VCaP (cell line): ENCODE results near the gene SERPING1.

Experiments used
- H3K27ac ChIP-seq: fragments of 450-650 bp; 2 replicates; pipeline ENCODE4 v1.5.1; 2017
- TF ChIP-seq, protein P1 (sequence below): fragments of 450-650 bp; conservative IDR thresholded peaks from 2 replicates; pipeline ENCODE4 v1.5.1; 2017; ENCODE audit warnings: mild to moderate bottlenecking, moderate library complexity

SERPING1 gene

DNA sequence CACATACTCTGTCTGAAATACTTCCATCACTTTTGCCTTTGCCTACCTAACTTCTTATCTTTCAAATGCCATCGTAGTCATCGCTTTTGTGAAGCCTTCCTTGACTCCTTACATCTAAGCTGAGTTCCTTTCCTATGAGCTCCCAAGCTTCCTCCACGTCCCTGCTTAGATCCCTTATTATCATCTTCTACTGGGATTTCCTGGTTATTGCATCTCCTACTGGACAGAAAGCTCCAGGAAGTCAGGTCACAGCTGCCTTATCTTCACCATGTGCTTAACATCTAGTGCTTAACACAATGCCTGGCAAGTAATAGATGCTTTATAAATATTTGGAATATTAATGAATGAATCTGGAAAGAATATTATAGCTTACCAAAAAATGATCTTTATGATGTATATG, 46.3 kb downstream of the SERPING1 start:
- TF ChIP-seq, protein P1, sequence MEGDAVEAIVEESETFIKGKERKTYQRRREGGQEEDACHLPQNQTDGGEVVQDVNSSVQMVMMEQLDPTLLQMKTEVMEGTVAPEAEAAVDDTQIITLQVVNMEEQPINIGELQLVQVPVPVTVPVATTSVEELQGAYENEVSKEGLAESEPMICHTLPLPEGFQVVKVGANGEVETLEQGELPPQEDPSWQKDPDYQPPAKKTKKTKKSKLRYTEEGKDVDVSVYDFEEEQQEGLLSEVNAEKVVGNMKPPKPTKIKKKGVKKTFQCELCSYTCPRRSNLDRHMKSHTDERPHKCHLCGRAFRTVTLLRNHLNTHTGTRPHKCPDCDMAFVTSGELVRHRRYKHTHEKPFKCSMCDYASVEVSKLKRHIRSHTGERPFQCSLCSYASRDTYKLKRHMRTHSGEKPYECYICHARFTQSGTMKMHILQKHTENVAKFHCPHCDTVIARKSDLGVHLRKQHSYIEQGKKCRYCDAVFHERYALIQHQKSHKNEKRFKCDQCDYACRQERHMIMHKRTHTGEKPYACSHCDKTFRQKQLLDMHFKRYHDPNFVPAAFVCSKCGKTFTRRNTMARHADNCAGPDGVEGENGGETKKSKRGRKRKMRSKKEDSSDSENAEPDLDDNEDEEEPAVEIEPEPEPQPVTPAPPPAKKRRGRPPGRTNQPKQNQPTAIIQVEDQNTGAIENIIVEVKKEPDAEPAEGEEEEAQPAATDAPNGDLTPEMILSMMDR, result no peak
- H3K27ac ChIP-seq, result no peak overlapping the region

- TF ChIP-seq, protein P1, result peak; percentile 96
- no peak overlapping the region for H3K27ac ChIP-seq
Observed at GRCh38 chr11:57644748-57645688, 47.5 kb downstream of the SERPING1 start.

GRCh38 chr11:57645689-57646085, 48.2 kb downstream of the SERPING1 start:
- TF ChIP-seq, protein P1, result no peak
- H3K27ac ChIP-seq, result no peak overlapping the region

DNA sequence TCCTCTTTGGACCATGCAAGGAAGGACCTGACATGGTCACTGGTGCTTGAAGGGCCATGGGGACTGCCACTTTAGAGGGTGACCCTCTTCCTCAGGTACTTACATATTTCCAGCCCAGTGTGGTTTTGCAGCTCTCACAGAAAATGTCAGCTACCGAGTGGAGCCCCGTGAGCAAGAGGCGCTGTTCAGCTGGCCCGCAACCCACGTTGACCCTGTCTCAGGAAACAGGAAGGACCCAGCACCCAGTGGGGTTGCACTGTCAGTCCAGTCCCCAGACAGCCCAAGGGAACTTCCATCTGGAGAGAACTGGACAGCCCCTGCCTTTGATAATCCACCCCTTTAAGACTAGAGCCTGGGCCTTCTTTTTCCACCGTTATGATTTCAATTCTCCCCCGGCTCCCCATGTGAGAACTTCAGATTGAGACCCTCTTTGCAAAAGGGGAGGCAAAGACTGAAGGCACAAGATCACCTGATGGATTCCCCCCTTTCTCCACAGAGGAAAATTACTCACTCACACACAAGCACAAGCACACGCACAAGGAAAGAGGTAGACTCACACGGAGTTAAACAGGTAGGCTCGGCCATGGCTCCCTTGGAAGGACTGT, 48.8 kb downstream of the SERPING1 start:
- no peak overlapping the region for H3K27ac ChIP-seq
- TF ChIP-seq, protein P1, result no peak

GRCh38 chr11:57646799-57647303, 49.4 kb downstream of the SERPING1 start:
- TF ChIP-seq, protein P1, result no peak
- no peak overlapping the region for H3K27ac ChIP-seq

DNA sequence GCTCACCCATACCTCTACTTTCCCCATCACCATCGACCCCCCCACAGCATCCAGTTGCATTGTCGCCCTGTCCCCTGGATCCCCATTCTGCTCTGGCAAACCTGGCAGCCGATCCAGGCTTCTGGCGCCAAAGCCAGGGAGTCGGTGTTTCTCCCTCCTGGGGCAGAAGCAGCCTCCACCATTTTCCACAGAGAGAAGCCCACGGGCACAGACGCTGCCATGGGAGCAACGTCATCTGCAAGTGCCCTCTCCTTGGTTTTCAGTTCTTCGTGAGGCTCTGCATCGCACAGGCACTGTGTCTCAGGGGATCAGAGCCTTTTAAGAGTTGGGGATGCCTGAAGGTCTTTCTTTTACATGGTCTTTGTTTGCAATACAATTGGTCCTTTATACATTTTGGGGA, 49.9 kb downstream of the SERPING1 start:
- no peak overlapping the region for H3K27ac ChIP-seq
- TF ChIP-seq, protein P1, result no peak
